ENCODE data around the gene GP1BA.
A peak's percentile ranks its signal among the peaks of the same experiment; 100 is the strongest.

The GP1BA gene

DNA sequence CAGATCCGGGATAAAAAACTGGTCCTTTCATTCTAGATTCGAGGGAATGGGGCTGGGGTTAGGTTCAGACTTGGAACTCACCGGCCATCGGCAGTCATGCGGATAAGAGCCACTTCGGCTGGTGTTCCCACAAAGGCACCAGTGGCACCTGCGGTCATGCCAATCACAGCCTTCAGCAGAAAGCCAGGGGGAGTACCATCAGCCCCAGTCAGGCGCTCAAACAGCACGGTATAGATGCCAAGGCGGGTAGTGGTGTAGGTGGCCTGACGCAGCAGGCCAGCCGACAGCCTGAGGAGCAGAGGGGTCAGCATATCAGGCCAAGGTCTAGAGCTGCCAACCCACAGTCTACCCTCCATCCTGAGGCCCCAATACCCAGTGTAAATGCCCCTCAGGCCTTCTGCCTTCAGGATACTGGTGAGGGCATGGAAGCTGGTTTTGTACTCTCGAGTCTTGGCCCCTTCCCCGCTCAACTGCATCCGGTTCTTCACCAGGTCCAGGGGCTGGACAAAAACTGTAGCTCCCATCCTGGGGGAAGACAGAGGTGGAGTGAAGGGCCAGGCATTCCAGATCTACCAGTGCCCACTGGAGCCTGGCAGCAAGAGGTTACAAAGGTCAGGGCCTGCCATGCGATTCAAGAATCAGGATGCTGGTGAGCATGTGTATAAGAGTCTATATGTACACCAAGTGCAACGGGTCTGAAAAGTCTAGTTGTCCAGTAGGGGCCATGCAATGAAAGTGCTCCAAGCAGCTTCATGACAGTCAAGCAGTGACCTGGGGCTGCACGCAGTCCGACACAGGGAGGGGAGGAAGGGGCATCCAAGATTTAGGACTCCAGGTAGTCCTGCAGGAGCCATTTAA is 6.8 kb downstream of the GP1BA start:
- no peak for DNase-seq (ENCODE audit: low spot score)

GRCh38 chr17:4939546-4939795 is 7.4 kb downstream of the GP1BA start:
- no peak for DNase-seq (ENCODE audit: low spot score)

GRCh38 chr17:4939796-4940554 is 7.9 kb downstream of the GP1BA start, which contains the start of the genes RNF167 and SLC25A11:
Gene RNF167, plus strand, starts transcription at chr17:4940268. Its CDS starts 642 bp downstream, at chr17:4940910.
Gene SLC25A11, minus strand, starts transcription at chr17:4940046. Its CDS starts 136 bp downstream, at chr17:4939910.
- DNase-seq (ENCODE audit: low spot score) = peak; percentile 99

GRCh38 chr17:4940555-4941318 is 8.7 kb downstream of the GP1BA start:
- DNase-seq (ENCODE audit: low spot score) = peak; percentile 89

DNA sequence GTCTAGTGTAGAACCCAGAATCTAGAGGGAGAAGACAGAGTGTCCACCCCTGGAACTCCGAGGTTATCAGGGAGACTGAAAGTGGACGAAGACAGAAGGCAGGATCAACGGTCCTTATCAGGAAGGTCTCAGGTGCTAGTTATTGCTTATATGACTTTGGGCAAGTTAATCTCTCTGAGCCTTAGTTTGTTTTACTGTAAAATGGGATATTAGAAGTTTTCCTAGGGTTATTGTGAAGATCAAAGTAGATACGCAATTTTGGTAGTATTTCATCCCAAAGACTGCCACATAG is 9.2 kb downstream of the GP1BA start:
- no peak for DNase-seq (ENCODE audit: low spot score)

GRCh38 chr17:4942760-4943508 is 10.9 kb downstream of the GP1BA start:
- DNase-seq (ENCODE audit: low spot score) = no peak

- no peak for DNase-seq (ENCODE audit: low spot score)
Observed at GRCh38 chr17:4944163-4944553, 12.1 kb downstream of the GP1BA start.

GRCh38 chr17:4944554-4945175 is 12.6 kb downstream of the GP1BA start:
- DNase-seq (ENCODE audit: low spot score) = no peak

DNA sequence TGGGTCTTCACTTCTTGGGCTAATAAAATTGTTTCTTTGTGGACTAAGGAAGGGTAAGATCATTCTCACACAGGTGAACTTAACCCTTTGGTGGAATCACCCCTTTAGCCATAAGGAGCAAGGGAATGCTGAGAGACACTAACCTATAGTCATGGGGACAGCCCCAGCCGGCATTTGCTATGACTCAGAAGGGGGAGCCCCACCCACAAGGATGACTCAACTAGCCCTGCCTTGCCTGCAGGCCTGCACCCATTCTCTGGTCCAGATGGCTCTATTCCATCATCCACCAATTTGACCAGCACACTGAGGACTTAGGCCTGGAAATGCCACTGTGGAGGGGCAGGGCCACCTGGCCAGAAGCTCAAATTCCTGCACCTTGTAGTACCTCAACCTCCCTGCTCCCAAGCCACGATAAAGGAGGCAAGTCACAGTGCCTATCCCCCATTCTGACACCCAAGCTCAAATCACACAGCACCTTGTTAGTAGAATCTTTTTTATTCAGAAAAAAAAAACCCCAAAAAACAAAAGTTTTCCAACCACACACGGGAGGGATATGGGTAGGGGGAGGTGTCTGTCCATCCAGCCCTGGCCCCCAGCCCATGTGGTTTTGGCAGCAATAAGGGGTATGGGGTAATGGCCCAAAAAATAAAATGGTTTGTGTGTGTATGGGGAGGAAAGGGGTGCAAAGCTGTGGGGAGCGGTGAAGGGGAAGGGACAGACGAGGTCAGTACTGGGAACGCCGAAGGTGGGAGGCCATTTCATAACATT is 13.3 kb downstream of the GP1BA start:
- peak; percentile 91 for DNase-seq (ENCODE audit: low spot score)

GRCh38 chr17:4945944-4946280 is 13.8 kb downstream of the GP1BA start:
- no peak for DNase-seq (ENCODE audit: low spot score)

DNA sequence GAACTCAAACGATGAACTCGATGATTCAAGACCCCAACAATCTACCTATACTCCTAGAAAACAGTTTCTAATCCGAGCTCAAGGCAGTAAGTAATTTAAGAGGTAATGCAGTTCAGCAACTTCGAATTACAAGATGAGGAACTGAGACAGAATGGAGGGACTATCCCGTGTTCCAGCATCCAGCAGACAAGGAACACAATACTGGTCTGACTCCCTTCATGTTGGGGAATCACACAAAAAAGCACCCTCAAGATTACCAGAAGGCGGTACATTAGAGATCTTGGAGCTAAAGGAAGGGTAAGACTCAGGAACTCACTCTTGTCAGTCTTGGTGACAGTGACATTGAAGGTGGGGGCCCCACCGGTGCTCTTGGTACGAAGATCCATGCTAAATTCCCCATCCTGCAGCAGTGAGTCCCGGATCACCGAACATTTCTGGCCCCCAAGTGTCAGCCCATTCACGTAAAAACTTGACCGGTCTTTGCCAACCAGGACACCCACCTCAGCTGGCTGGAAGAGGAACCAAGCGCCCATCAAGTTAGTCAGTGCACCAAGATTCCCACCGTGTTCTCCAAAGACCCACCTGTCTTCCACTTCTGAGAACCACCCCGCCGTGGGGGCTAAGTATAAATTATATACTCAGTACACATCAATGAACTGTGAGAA is 14.4 kb downstream of the GP1BA start:
- DNase-seq (ENCODE audit: low spot score) = no peak

DNA sequence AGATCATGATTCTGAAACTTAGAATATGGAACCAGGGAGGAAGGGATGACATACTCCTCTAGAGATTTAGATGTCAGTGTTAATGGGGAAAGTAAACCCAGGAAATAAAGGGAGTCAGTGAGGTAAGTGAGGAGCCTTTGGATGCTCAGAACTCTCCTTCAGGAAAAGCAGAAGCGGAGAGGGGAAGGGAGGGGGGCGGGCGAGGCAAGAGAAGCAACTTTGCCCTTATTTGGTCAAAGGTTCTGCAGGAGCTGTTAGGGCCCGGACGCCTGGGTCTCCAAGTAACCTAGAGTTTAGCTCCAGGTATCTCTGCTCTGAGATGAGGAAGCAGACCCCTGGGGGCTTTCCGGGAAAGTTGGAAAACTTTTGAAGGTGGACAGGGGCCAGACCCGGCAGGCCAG is 14.9 kb downstream of the GP1BA start:
- DNase-seq (ENCODE audit: low spot score) = no peak

DNA sequence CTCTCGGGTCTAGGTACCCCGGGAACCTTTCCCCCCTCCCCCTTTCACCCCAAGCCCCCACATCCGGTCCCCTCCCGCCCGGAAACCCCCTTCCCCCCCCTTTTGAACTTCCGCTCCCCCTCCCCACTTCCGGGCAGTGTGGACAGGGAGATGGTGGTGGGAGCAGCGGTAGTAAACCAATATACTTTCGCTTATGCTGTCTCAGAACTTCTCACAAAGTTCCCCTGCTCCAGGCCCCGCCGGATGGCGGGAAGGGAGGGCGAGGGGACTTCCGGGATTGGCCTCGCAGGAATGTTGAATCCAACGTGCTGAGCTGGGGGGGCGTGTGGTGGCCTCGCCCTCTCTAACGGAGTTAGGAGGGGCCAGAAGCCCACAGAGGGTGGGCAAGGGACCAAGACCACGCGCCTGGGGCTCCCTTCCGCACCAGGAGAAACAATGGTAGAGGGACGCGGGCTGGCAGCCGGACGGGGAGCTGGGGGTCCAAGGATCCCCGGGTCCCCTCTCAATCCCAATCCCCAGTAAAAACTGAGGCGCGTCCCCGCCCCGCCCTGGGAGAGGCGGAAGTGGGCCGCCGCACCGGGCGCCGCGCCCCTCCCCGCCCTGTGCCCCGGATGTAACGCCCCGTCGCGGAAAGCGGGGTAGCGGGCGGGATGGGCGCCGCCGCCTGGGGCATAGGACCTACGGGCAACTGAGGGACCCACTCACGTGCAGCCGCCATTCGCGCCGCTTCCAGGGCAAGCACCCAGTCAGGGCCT is 15.5 kb downstream of the GP1BA start:
- DNase-seq (ENCODE audit: low spot score) = peak; percentile 50

DNA sequence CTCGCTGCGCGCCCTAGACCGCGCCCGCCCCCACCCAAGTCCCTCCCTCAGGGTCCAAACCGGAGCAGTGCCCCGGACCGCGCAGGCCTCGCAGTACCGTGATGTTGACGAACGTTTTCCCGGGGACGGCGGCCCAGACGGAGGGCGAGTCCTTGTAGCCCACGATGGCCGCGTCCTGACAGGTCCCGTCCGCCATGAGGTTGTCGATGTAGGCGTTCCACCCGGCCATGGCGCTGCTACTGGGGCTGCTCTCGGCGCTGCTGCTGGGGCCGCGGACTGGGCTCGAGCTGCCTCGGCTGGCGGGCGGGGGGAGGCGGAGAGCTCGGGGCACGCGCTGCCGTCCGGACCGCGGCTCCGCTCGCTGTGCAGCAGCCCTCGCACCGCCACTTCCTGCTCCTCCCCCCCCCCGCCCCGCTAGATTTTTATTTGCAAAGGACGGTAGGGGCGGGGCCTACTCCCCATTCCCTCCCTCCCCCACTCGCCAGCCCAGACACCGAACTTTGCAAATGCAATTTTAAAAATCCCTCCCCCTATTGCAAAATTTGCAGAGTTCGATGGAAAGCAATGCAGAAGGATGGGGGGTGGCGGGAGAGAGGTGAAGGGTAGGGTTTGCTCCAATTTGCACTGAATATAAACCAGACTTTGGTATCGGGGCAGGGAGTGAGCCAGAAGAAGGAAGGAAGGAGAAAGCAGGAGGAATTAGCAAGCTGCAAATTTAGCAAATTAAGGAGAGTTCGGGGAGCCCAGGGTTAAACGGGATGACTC is 16.3 kb downstream of the GP1BA start, which contains the start of gene PFN1:
Gene PFN1 (minus strand): TSS at position 365 of the 765 bp plus-strand sequence. CDS start 136 bp downstream, at position 229.
- peak; percentile 85 for DNase-seq (ENCODE audit: low spot score)

GRCh38 chr17:4948931-4949320 is 16.8 kb downstream of the GP1BA start:
- DNase-seq (ENCODE audit: low spot score) = peak; percentile 79

- peak; percentile 77 for DNase-seq (ENCODE audit: low spot score)
Observed at GRCh38 chr17:4949321-4950074, 17.4 kb downstream of the GP1BA start.

DNA sequence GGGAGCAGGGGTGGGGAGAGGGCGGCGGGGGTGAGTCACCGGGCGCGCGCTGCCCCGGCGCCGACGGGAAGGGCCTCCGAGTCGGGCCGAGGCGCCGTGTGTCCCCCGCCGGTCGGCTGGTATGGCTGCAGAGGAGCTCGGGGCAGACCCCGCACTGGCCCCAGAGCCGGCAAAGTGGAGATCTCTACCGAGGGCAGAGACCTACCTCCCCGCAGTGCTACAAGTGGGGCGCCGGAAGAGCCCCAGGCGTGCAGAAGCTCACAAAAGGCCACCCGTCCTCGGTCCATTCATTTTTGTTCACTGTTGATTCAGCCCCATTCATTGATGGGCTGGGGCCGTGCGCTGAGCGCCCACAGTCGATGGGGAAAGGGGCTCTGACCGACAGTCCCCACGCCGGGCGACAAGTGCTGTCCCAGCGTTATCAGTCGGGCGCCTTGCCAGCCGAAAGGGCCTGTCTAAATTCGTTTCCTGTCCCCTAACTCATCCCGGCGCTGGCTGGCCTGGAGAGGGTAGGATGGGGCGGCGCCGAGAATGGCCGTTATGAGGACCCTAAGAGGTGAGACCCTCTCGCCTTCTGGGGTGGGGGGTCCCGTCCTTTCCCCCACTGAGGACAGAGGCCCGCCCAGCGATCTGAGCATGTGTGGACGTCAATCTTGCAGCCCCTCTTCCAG is 18.1 kb downstream of the GP1BA start:
- peak; percentile 46 for DNase-seq (ENCODE audit: low spot score)
